Activated CD8-positive, alpha-beta memory T cell treated with anti-CD3 and anti-CD28 coated beads for 36 hours (primary cell): ENCODE results near the gene NONO. TPM values are rescaled to one million over a fixed set of nuclear protein-coding genes. Genes with fewer than 3 reads are reported as not detected.
"Not testable (repeated sequence)": the region's sequence is repeated elsewhere in the genome, so short reads cannot be mapped to it uniquely, and the experiment has no call there.

ENCODE experiments used
- CTCF ChIA-PET: fragments of 350-600 bp; sonication (Branson Sonifier 250); formaldehyde crosslinking; loops from one replicate; lab custom pipeline; 2021; ENCODE audit warnings: antibody characterized with exemption; lab: Charles Lee
- POLR2A ChIA-PET: fragments of 350-600 bp; sonication (Branson Sonifier 250); formaldehyde crosslinking; loops from one replicate; lab custom pipeline; 2021; ENCODE audit warnings: antibody characterized with exemption; lab: Charles Lee
- total RNA-seq, 2 experiments: library from RNA; stranded (reverse); gene quantifications; one replicate each; pipeline ENCODE4 v1.2.3, GENCODE V29; 2021

NONO gene
- total RNA-seq, 2 experiments from 2014 or later, result 477 to 536 TPM

DNA sequence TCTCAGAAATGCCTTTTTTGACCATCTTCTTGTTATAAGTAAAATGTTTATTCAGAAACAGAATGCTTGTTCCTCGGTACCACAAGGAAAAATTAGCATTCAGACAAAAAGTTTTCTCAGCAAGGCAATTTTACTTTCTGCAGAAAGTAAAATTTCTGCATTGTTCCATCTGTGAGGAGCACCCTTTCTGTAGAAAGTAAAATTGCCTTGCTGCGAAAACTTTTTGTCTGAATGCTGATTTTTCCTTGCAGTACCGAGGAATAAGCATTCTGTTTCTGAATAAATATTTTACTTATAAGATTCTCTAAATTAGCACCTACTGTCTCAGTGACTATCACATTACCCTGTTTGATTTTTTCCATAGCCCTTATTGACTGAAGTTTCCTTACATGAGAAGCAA is 43.0 kb downstream of the NONO start:
- ChIA-PET CTCF (no interaction called here), POLR2A (no interaction called here)

DNA sequence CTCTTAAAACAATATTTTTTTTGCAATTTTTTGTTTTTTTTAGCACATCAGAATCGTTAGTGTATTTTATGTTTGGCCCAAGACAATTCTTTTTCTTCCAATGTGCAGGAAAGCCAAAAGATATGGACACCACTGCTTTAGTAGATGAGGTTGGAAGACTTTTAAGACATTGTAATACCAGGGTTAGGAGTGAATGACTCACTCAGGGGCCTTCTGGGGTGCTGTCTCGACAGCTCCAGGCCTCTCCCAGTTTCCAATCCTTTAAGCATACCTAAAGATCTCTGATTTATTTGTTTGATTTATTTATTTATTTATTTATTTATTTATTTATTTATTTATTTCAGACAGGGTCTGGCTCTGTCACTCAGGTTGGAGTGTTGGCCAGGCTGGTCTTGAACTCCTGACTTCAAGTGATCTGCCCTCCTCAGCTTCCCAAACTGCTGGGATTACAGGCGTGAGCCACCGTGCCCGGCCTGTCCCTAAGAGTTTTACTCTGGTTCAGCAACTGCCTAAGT is 65.8 kb downstream of the NONO start:
- POLR2A ChIA-PET, CTCF ChIA-PET: not testable (repeated sequence)

DNA sequence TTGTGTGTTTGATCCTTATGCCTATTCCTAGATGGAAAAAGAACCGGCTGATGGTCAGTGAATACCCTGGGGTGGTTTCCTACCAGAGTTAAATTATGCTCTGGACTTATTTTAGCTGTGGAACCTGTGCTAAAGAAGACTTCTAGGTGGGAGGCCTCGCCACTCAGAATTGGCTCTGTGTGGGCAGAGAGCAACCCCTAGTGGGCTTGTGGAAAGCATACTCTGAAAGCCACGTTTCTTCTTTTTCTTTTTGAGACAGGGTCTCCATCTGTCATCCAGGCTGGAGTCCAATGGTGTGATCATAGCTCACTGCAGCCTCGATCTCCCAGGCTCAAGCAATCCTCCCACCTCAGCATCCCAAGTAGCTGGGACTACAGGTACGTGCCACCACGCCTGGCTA is 66.4 kb downstream of the NONO start:
- POLR2A ChIA-PET, CTCF ChIA-PET: not testable (repeated sequence)

Other genes with a start within 250 kb of the NONO start
- 10 to 100 TPM; 51.4 to 56.2 TPM for gene SNX12, start 215.3 kb upstream of the NONO start, total RNA-seq
- gene FOXO4, start 187.8 kb upstream of the NONO start, total RNA-seq, result 1 to 10 TPM; 8.0 to 9.7 TPM
- gene CXorf65, start 176.9 kb upstream of the NONO start, total RNA-seq, result 1 to 10 TPM; 5.6 to 7.2 TPM
- gene IL2RG, start 172.1 kb upstream of the NONO start, total RNA-seq, result 100 to 1,000 TPM; 317 to 322 TPM
- 10 to 100 TPM; 49.0 to 56.8 TPM for gene MED12, start 165.0 kb upstream of the NONO start, total RNA-seq
- gene NLGN3, start 138.8 kb upstream of the NONO start, total RNA-seq, result under 1 TPM; 0.53 to 0.67 TPM
- not detected for gene GJB1, start 60.4 kb upstream of the NONO start, total RNA-seq
- gene ZMYM3, start 29.5 kb upstream of the NONO start, total RNA-seq, result 10 to 100 TPM; 17.0 to 18.8 TPM
- gene ITGB1BP2, start 18.1 kb downstream of the NONO start, total RNA-seq, result 1 to 10 TPM; 4.6 to 5.5 TPM
- gene TAF1, start 82.7 kb downstream of the NONO start, total RNA-seq, result 10 to 100 TPM; 30.6 to 31.5 TPM
- 100 to 1,000 TPM; 280 to 282 TPM for gene OGT, start 249.5 kb downstream of the NONO start, total RNA-seq